ENCODE data around the gene GSAP.

The GSAP gene

DNA sequence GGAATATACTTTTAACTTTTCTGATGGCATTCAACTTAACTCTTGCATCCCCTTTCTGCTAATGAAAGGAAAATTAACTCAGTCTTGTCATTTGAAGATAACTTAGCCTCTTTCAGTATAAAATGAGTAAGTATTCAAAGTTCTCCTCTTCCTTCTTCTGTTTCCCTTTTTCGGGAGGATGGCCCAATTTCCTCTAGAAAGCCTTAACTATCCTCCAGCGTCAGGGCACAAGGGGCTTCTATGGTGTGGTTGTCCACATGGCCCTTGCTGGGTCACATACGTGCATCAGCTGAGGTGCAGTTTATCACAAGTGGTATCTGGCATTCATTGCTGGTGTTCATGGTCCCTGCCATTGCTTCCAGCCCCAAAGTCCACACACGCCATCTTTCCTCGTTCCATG is 17.8 kb upstream of the GSAP start:
- TF ChIP-seq POLR2A (IDR thresholded peaks at IDR 0.05; ENCODE audit: extremely low read depth, insufficient read length) (no peak), MYC (IDR thresholded peaks at IDR 0.05; ENCODE audit: low read depth, low read length) (no peak)
- TF ChIP-seq, protein P1, sequence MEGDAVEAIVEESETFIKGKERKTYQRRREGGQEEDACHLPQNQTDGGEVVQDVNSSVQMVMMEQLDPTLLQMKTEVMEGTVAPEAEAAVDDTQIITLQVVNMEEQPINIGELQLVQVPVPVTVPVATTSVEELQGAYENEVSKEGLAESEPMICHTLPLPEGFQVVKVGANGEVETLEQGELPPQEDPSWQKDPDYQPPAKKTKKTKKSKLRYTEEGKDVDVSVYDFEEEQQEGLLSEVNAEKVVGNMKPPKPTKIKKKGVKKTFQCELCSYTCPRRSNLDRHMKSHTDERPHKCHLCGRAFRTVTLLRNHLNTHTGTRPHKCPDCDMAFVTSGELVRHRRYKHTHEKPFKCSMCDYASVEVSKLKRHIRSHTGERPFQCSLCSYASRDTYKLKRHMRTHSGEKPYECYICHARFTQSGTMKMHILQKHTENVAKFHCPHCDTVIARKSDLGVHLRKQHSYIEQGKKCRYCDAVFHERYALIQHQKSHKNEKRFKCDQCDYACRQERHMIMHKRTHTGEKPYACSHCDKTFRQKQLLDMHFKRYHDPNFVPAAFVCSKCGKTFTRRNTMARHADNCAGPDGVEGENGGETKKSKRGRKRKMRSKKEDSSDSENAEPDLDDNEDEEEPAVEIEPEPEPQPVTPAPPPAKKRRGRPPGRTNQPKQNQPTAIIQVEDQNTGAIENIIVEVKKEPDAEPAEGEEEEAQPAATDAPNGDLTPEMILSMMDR (IDR thresholded peaks at IDR 0.05; ENCODE audit: low read depth, low read length): no peak
- TF ChIP-seq, protein P2, sequence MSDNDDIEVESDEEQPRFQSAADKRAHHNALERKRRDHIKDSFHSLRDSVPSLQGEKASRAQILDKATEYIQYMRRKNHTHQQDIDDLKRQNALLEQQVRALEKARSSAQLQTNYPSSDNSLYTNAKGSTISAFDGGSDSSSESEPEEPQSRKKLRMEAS (IDR thresholded peaks at IDR 0.05; ENCODE audit: low read depth, low read length): no peak
- DNase-seq (ENCODE audit: low read depth): no peak
- no peak overlapping the region for H3K4me3 ChIP-seq (ENCODE audit: low read depth, low read length)

DNA sequence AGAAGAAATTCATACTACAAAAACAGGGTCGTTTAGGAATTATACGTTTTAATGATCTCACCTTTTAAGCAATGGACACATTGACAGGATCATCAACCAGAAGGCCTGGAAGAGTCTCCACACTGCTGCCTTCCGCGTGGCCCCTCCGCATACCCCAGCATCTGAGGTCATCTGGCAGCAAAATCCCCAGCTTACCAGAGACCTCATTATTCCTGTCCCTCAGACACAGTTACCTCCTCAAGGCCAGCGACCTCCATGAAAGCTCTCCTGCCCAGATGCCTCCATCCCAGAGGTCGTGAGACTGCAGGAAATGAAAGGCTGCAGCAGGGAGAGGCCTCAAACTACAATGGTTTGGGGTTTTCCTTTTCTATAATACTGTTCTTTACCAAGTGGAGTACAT is 14.8 kb upstream of the GSAP start:
- DNase-seq (ENCODE audit: low read depth): no peak
- TF ChIP-seq MYC (IDR thresholded peaks at IDR 0.05; ENCODE audit: low read depth, low read length): no peak
- TF ChIP-seq POLR2A (IDR thresholded peaks at IDR 0.05; ENCODE audit: extremely low read depth, insufficient read length): no peak
- TF ChIP-seq, protein P1 (IDR thresholded peaks at IDR 0.05; ENCODE audit: low read depth, low read length): no peak
- TF ChIP-seq, protein P2 (IDR thresholded peaks at IDR 0.05; ENCODE audit: low read depth, low read length): no peak
- no peak overlapping the region for H3K4me3 ChIP-seq (ENCODE audit: low read depth, low read length)

DNA sequence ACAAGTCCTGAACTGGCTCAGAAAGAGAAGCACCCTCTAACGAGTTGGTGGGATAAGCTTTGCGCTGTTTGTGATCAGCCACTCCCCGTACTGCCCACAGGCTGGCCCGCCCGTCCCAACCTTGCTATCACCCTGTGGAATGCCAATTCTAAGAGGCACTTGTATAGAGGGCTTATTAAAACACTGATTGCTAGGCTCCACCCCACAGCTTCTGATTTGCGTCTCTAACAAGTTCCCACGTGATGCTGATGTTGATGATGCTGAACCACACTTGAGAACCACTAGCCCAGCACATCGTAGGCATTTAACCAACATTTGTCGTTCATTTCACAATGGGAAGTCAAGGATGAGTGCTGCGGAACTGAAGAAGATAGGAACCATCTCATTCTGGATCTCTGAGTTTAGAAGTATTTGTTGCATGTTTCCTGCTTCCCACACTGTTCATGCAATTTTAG is 12.7 kb upstream of the GSAP start:
- TF ChIP-seq, protein P1 (IDR thresholded peaks at IDR 0.05; ENCODE audit: low read depth, low read length): no peak
- no peak for TF ChIP-seq POLR2A (IDR thresholded peaks at IDR 0.05; ENCODE audit: extremely low read depth, insufficient read length)
- TF ChIP-seq, protein P2 (IDR thresholded peaks at IDR 0.05; ENCODE audit: low read depth, low read length): no peak
- TF ChIP-seq MYC (IDR thresholded peaks at IDR 0.05; ENCODE audit: low read depth, low read length): no peak
- H3K4me3 ChIP-seq (ENCODE audit: low read depth, low read length): no peak overlapping the region

DNA sequence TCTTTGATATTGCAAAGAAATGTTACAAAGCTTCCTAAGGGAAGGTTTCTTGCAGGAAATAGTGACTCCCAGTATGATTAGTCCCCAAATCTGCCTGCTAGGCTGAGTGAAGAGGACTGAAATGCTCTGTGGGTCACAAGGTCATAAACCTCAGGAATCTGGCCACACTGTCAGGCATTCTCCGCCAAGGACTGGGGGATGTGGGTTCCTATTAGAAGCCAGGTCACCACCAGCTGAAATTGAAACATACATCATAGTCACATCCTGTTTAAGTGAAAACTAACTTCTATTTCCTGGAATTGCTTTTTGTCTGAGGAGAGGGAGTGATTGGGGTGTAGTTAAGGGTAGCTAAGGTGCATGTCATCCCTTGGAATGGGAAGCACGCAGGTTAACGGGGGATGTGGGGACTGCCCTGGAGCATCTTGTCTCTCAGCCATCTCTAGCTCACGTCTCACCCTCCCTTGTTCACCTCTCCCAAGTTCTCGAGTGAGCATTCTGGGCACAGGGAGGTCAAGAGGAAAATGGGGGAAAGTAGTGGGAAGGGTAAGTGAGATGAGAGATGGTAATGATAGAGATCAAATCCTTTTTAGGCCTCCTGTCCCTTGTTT is 12.0 kb upstream of the GSAP start:
- no peak overlapping the region for H3K4me3 ChIP-seq (ENCODE audit: low read depth, low read length)
- no peak for DNase-seq (ENCODE audit: low read depth)
- TF ChIP-seq POLR2A (IDR thresholded peaks at IDR 0.05; ENCODE audit: extremely low read depth, insufficient read length): no peak
- TF ChIP-seq MYC (IDR thresholded peaks at IDR 0.05; ENCODE audit: low read depth, low read length): no peak
- TF ChIP-seq, protein P1 (IDR thresholded peaks at IDR 0.05; ENCODE audit: low read depth, low read length): no peak
- TF ChIP-seq, protein P2 (IDR thresholded peaks at IDR 0.05; ENCODE audit: low read depth, low read length): no peak

More for the DNA sequence above, 12.7 kb upstream of the GSAP start:
- no peak for DNase-seq (ENCODE audit: low read depth)

DNA sequence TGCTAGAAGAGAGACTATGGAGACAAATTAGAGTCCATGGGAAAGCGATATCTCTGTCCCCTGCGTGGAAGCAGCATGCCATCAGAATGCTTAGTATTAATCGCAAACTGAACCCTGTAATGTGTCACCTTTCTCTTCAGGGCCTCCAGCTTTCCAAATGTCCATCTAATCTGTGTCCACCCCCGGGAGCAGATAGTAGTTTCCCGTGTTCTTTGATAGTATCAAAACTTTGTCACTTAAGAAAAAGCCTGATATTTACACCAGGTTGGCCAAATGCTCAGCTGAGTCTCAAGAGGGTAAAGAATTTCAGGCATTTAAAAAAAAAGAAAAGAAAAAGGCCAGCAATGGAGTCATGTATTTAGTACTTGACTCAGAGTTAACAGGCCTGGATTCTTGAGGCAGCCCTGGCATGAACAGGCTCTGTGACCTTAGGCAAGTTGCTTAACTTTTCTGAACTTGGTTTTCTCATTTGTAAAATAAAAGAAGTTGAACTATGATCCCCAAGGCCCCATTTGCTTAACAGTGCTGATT is 10.4 kb upstream of the GSAP start:
- TF ChIP-seq, protein P2 (IDR thresholded peaks at IDR 0.05; ENCODE audit: low read depth, low read length): no peak
- TF ChIP-seq, protein P1 (IDR thresholded peaks at IDR 0.05; ENCODE audit: low read depth, low read length): no peak
- TF ChIP-seq MYC (IDR thresholded peaks at IDR 0.05; ENCODE audit: low read depth, low read length) (no peak), POLR2A (IDR thresholded peaks at IDR 0.05; ENCODE audit: extremely low read depth, insufficient read length) (no peak)
- DNase-seq (ENCODE audit: low read depth): no peak
- no peak overlapping the region for H3K4me3 ChIP-seq (ENCODE audit: low read depth, low read length)
